ENCODE results near the gene SFMBT2. TPM values are rescaled to one million over a fixed set of nuclear protein-coding genes. Genes with fewer than 3 reads are reported as not detected.

SFMBT2 gene
- total RNA-seq, 6 experiments from 2014 or later = 0.03 to 0.12 (median 0.06) TPM

GRCh38 chr10:7370511-7370910 is 40.3 kb downstream of the SFMBT2 start:
- H3K4me1 Mint-ChIP-seq (ENCODE audit: low read depth) = no peaks in the 10 kb centered on the region
- no peaks in the 10 kb centered on the region for H3K27me3 Mint-ChIP-seq (ENCODE audit: insufficient read depth)
- no peak overlapping the region for H3K4me3 Mint-ChIP-seq
- peaks cover 53% of the 10 kb centered on the region for H3K9me3 Mint-ChIP-seq
- TF ChIP-seq CTCF (IDR thresholded peaks at IDR 0.05) = no peak
- no peak overlapping the region for H3K27ac Mint-ChIP-seq
- peaks cover 5% of the 10 kb centered on the region for H3K36me3 Mint-ChIP-seq (ENCODE audit: low read depth)
- no peak for DNase-seq

DNA sequence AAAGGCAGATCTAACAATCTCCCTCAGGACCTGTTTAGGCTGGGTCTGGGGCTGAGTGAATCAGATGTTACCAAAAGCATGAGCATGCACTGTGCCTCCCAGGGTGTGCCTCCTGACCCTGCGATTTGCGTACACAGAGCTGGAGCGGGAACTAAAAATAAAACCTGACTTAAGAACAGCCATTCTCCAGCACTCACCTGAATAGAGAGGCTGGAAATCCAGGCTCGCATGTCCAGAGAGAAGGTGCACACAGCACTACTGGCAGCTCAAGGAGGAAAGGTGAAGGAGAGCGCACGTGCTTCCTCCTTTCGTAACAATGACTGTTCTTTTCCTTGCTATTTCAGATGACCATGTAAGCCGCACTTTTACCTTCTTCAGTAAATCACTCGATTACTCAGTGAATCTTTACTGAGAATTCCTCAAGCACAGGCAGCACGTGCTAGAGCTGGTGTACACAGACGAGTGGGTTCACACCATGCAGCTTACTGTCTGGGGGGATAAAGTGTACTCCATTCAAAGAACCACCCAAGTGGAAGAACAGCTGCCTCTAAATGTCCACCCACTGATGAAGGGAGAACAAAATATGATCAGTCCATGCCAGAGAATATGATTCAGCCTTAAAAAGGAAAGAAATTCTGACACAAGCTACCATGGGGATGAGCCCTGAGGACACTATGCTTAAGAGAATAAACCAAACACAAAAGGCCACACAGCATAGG is 45.6 kb downstream of the SFMBT2 start:
- H3K36me3 Mint-ChIP-seq (ENCODE audit: low read depth) = no peaks in the 10 kb centered on the region
- no peaks in the 10 kb centered on the region for H3K4me1 Mint-ChIP-seq (ENCODE audit: low read depth)
- no peak overlapping the region for H3K27ac Mint-ChIP-seq
- no peak for TF ChIP-seq CTCF (IDR thresholded peaks at IDR 0.05)
- no peak for DNase-seq
- no peak overlapping the region for H3K4me3 Mint-ChIP-seq
- H3K27me3 Mint-ChIP-seq (ENCODE audit: insufficient read depth) = peaks cover 2% of the 10 kb centered on the region
- peaks cover 43% of the 10 kb centered on the region for H3K9me3 Mint-ChIP-seq

GRCh38 chr10:7364474-7364873 is 46.4 kb downstream of the SFMBT2 start:
- H3K27me3 Mint-ChIP-seq (ENCODE audit: insufficient read depth) = peaks cover 2% of the 10 kb centered on the region
- H3K4me3 Mint-ChIP-seq = no peak overlapping the region
- peaks cover 37% of the 10 kb centered on the region for H3K9me3 Mint-ChIP-seq
- H3K36me3 Mint-ChIP-seq (ENCODE audit: low read depth) = no peaks in the 10 kb centered on the region
- TF ChIP-seq CTCF (IDR thresholded peaks at IDR 0.05) = no peak
- H3K4me1 Mint-ChIP-seq (ENCODE audit: low read depth) = no peaks in the 10 kb centered on the region
- no peak for DNase-seq
- H3K27ac Mint-ChIP-seq = no peak overlapping the region

DNA sequence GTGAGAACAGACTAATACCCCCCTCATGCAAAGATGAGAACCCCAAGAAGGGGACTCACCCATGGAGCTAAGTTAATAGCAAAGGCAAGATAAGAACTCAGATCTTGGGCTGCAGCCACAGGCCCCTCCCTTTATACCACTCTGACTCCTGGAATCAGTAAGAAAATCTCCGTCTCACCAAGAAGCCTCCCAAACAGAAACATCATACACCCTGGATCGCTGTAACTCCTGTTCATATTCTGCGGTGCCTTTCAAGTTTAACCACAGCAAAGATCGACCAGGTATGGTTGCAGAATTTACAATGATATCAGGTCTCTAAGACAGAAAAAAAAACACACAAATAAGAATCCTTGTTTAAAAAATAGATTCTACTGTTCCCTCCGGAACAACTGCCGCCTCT is 47.1 kb downstream of the SFMBT2 start:
- Mint-ChIP-seq H3K36me3 (ENCODE audit: low read depth) (peaks cover 5% of the 10 kb centered on the region), H3K27me3 (ENCODE audit: insufficient read depth) (peaks cover 2% of the 10 kb centered on the region)

GRCh38 chr10:7362471-7362870 is 48.4 kb downstream of the SFMBT2 start:
- H3K27ac Mint-ChIP-seq = no peak overlapping the region
- no peak overlapping the region for H3K4me3 Mint-ChIP-seq
- no peak for DNase-seq
- H3K9me3 Mint-ChIP-seq = peaks cover 49% of the 10 kb centered on the region
- TF ChIP-seq CTCF (IDR thresholded peaks at IDR 0.05) = no peak
- H3K27me3 Mint-ChIP-seq (ENCODE audit: insufficient read depth) = peaks cover 2% of the 10 kb centered on the region
- no peaks in the 10 kb centered on the region for H3K4me1 Mint-ChIP-seq (ENCODE audit: low read depth)
- peaks cover 8% of the 10 kb centered on the region for H3K36me3 Mint-ChIP-seq (ENCODE audit: low read depth)

More for the DNA sequence above, 47.1 kb downstream of the SFMBT2 start:
- H3K4me1 Mint-ChIP-seq (ENCODE audit: low read depth) = no peaks in the 10 kb centered on the region
- DNase-seq = no peak
- no peak overlapping the region for H3K4me3 Mint-ChIP-seq
- no peak for TF ChIP-seq CTCF (IDR thresholded peaks at IDR 0.05)
- no peak overlapping the region for H3K27ac Mint-ChIP-seq
- H3K9me3 Mint-ChIP-seq = peaks cover 44% of the 10 kb centered on the region

Data from HFFc6 (cell line).